ELR (cell line): Measurements from ENCODE around the gene SPATS1.
A peak's percentile ranks its signal among the peaks of the same experiment; 100 is the strongest.
"Not testable (repeated sequence)": the region's sequence is repeated elsewhere in the genome, so short reads cannot be mapped to it uniquely, and the experiment has no call there.

Experiments used
- DNase-seq: peaks from one replicate; pipeline ENCODE4 v3.0.0-alpha.2; 2015; ENCODE audit warnings: low read depth

Gene SPATS1

DNA sequence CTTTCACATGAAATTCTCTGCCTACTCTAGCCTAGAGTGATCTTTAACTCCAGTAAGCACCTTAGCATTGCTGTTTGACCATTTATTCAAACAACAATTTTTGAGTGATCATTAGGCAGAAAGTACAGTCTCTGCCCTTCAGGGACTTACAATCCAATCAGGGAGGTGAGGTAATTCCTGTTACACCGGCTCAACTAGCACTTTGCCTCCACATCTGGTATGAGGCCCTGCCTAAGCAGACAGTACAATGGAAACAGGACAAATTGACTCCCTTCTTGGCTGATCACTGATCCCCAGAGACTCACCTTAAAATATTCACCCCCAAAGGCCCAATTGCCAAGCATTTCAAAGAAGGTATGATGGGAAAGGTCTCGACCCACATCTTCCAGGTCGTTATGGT is 30.7 kb upstream of the SPATS1 start:
- DNase-seq: no peak

GRCh38 chr6:44312901-44313788 is 29.3 kb upstream of the SPATS1 start, which contains the start of gene AARS2:
Gene AARS2, minus strand, starts transcription at chr6:44313347. Its CDS starts 24 bp downstream, at chr6:44313323.
- peak; percentile 90 for DNase-seq

DNA sequence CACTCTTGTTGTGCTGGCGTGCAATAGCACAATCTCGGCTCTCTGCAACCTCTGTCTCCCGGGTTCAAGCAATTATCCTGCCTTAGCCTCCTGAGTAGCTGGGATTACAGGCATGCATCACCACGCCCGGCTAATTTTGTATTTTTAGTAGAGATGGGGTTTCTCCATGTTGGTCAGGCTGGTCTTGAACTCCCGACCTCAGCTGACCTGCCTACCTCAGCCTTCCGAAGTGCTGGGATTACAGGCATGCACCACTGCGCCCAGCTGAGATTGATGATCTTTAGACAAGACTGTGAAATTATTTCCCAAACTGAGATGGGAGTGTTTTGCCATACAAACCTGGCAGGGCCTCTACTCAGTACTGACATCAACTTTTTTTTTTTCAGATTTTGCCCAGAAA is 27.8 kb upstream of the SPATS1 start:
- DNase-seq: not testable (repeated sequence)

DNA sequence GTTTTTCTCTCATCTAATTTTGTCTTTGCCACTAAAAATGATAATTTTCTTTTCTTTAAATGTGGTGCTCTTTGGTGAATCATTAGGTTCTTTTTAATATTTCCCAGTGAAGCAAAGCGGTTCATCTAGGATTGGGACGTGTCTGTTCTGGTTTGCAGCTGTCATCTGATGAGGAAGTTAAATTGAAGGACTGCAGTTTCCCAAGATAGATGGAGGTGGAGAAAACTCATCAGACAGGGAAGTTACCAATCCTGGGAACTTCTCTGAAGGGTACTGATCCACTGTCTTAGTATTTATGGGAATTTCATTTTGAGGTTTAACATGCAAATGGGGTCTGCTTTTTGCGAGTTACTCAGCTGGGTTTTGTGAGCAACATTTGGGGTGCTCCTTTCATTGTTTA is 26.9 kb upstream of the SPATS1 start:
- DNase-seq: no peak

- no peak for DNase-seq
Observed at GRCh38 chr6:44315951-44316350, 26.5 kb upstream of the SPATS1 start.

DNA sequence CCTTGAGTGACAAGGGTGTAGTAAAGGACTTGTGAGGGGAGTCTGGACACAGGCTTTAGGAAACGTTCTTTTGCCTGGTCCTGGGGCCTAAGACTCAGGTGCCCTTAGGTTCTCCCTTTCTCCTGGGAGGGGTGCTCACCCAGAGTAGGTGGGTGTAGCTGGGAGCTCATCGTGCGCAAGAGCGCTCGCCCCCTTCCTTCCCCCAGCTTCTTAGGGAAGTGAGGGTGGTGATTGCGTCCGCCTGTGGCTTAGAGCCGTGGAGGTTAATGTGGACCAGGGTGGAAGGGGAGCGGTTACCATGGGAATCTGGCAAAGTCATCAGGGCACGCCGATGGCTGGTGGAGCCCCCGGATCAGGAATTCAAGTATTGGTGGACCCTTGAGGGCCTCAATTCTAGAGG is 26.0 kb upstream of the SPATS1 start:
- DNase-seq: no peak

- not testable (repeated sequence) for DNase-seq
Observed at GRCh38 chr6:44317136-44317631, 25.3 kb upstream of the SPATS1 start.

GRCh38 chr6:44321210-44321609 is 21.2 kb upstream of the SPATS1 start:
- no peak for DNase-seq

DNA sequence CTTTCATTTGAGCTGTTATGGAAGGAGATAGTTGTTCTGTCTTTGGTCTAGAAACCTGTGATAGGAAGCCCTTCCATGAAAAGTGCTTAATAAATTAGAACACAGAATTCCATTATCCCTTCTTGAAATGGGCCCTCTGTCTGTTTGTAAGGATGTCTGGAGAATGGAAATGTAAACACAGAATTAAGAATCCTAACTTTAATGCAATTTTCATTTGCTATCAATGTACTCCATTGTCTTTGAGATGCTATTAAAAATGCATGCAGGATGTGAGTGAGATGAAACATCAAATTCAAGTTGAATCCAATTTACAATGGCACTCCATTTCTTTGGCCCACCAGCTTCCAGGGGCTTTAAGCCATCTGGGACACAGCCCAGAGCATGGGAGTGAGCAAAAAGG is 15.4 kb upstream of the SPATS1 start:
- no peak for DNase-seq

DNA sequence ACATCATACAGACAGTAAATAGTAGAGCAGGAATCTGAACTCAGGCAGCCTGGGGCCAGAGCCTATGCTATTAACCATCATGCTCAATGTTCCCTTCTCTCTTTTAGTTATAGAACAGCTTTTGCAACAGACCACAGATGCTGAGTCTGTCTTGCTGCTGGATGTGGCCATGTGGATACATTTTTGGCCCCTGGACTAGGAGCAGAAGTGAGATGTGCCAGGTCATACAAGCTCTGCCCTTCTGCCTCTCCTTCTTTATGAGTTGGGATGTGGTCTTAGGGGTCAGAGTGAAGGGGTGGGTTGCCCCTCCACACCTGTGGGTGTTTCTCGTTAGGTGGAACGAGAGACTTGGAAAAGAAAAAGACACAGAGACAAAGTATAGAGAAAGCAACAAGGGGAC is 14.7 kb upstream of the SPATS1 start:
- DNase-seq: no peak

DNA sequence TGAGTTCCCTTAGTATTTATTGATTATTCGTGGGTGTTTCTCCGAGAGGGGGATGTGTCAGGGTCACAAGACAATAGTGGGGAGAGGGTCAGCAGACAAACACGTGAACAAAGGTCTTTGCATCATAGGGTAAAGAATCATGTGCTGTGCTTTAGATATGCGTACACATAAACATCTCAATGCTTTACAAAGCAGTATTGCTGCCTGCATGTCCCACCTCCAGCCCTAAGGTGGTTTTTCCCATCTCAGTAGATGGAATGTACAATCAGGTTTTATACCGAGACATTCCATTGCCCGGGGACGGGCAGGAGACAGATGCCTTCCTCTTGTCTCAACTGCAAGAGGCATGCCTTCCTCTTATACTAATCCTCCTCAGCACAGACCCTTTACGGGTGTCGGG is 14.2 kb upstream of the SPATS1 start:
- not testable (repeated sequence) for DNase-seq

- DNase-seq: no peak
Observed at GRCh38 chr6:44329858-44330257, 12.6 kb upstream of the SPATS1 start.

DNA sequence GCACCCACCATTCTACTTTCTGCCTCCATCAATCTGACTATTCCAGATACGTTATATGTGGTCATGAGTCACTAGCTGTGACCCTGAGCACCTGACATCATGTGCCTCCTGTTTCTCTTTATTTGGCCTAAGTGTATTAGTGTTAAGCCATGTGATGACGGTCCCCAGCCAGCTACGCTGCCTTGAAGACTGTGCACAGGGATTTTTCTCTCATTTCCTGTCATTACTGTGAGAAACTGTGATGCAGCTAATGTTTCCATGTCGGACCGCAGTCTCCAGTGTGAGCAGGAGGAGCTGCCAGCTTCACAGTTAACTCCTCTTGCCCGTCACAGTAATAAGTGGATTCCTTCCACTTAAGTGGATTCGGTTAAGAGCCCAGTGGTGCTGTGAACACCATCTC is 9.9 kb upstream of the SPATS1 start:
- DNase-seq: peak; percentile 44

- no peak for DNase-seq
Observed at GRCh38 chr6:44333273-44333919, 9.1 kb upstream of the SPATS1 start.

GRCh38 chr6:44333942-44334341 is 8.5 kb upstream of the SPATS1 start:
- no peak for DNase-seq

DNA sequence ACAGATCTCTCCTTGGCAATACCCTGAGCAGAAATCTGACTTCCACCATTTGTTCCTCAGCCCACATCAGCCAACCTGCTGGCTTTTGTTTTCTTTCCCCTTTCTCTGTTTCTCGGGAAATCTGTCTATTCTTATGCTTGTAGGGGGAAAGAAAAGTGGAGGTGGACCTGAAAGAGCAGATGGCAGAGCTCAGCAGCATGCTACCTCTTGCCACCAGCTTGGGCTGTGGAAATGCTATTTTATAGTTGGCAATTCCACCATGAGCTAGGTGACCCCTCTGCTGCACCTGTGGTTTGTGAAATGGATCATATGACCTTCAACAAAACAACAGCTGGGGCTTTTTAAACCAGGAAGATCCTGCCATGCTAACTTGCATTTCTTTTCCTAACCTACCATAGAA is 6.8 kb upstream of the SPATS1 start:
- DNase-seq: no peak

GRCh38 chr6:44338228-44339122 is 4.0 kb upstream of the SPATS1 start:
- DNase-seq: peak; percentile 77

DNA sequence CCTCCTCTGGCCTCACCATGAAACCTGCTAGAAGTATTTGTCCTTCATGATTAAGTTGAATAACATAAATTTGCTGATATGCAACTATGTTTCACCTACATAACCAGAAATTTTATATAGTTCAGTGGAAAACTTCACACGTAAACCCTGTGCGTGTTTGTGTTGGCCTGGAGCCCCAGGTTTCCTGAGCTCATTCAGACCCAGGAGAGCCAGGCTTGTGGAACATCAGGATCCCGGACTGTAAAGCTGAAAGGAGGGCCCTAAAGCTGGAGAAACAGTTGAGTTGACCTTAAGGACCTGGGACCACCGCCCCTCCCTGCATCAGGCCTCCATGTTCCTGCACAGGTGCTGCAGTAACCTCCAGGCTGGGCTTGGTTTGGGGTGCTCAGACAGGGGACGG is 3.1 kb upstream of the SPATS1 start:
- no peak for DNase-seq

- DNase-seq: peak; percentile 88
Observed at GRCh38 chr6:44339763-44340625, 2.5 kb upstream of the SPATS1 start.

GRCh38 chr6:44341095-44341890 is 1.2 kb upstream of the SPATS1 start:
- no peak for DNase-seq
